Measurements from ENCODE around the gene PHACTR3.

DNA sequence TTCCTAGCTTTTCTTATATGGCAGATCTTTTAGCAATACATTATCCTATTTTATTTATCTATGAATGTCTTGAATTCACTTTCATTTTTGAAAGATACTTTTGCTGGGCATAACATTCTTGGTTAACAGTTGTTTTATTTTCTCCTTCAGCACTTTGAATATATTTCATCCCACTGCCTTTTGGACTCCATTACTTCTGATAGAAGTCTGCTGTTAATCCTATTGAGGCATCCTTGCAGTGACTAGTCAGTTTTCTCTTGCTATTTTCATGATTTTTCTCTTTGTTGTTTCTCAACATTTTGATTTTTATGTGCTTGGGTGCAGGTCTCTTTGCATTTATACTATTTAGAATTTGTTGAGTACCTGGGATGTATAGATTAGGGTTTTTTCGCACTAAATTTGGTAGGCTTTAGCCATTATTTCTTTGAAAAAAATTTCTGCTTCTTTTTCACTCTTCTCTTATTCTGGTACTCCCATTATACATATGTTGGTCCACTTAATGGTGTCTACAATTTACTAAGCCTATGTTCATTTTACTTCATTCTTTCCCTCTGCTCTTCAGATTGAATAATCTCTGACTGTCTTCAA lies 53.2 kb downstream of the PHACTR3 start:
- TF ChIP-seq, protein P1, sequence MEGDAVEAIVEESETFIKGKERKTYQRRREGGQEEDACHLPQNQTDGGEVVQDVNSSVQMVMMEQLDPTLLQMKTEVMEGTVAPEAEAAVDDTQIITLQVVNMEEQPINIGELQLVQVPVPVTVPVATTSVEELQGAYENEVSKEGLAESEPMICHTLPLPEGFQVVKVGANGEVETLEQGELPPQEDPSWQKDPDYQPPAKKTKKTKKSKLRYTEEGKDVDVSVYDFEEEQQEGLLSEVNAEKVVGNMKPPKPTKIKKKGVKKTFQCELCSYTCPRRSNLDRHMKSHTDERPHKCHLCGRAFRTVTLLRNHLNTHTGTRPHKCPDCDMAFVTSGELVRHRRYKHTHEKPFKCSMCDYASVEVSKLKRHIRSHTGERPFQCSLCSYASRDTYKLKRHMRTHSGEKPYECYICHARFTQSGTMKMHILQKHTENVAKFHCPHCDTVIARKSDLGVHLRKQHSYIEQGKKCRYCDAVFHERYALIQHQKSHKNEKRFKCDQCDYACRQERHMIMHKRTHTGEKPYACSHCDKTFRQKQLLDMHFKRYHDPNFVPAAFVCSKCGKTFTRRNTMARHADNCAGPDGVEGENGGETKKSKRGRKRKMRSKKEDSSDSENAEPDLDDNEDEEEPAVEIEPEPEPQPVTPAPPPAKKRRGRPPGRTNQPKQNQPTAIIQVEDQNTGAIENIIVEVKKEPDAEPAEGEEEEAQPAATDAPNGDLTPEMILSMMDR (optimal IDR thresholded peaks at IDR 0.05 in 1 of 3, IDR thresholded peaks at IDR 0.05 in 1 of 3, conservative IDR thresholded peaks at IDR 0.05 in 1 of 3; ENCODE audit: extremely low read depth in 1 of 3, insufficient read depth in 2 of 3, low read length in 3 of 3): no peak
- TF ChIP-seq EZH2 (IDR thresholded peaks at IDR 0.05; ENCODE audit: low read length): no peak
